HepG2 (cell line): Measurements from ENCODE around the gene TMEM80. TPM values are rescaled to one million over a fixed set of nuclear protein-coding genes. Genes with fewer than 3 reads are reported as not detected.
A peak's percentile ranks its signal among the peaks of the same experiment; 100 is the strongest.

Experiments
- ARID5B ChIP-seq: IDR thresholded peaks from 2 replicates; pipeline ENCODE4 v1.4.0; 2020; ENCODE audit warnings: mild to moderate bottlenecking, missing genetic modification reagents
- CEBPB ChIP-seq: IDR thresholded peaks from 2 replicates; pipeline ENCODE4 v1.6.1; 2011; ENCODE audit warnings: low read depth, low read length, improper control_type of control experiment, borderline replicate concordance
- FOXA1 ChIP-seq, 2 experiments: fragments of 450-650 bp in 1 of 2; sonication (generic) in 1 of 2; formaldehyde crosslinking in 1 of 2; IDR thresholded peaks; 2 replicates each; pipeline versions ENCODE4 v1.4.0 to v1.6.1; 2016 to 2020; ENCODE audit warnings: missing genetic modification reagents in 1 of 2
- HDAC1 ChIP-seq: sonication (generic); formaldehyde crosslinking; IDR thresholded peaks from 2 replicates; pipeline ENCODE4 v1.5.1; 2020; ENCODE audit warnings: mild to moderate bottlenecking, missing genetic modification reagents
- HIVEP1 ChIP-seq: sonication (generic); formaldehyde crosslinking; IDR thresholded peaks from 2 replicates; pipeline ENCODE4 v1.4.0; 2020; ENCODE audit warnings: mild to moderate bottlenecking, missing genetic modification reagents
- KAT8 ChIP-seq: IDR thresholded peaks from 2 replicates; pipeline ENCODE4 v1.6.1; 2016; ENCODE audit warnings: missing genetic modification reagents, missing compliant biosample characterization
- KLF11 ChIP-seq: IDR thresholded peaks from 2 replicates; pipeline ENCODE4 v1.6.1; 2016; ENCODE audit warnings: missing compliant biosample characterization
- MBD4 ChIP-seq: IDR thresholded peaks from 2 replicates; pipeline ENCODE4 v1.6.1; 2012; ENCODE audit warnings: low read length, inconsistent platforms, borderline replicate concordance
- MED13 ChIP-seq: sonication (generic); formaldehyde crosslinking; IDR thresholded peaks from 2 replicates; pipeline ENCODE4 v1.5.0; 2020; ENCODE audit warnings: missing genetic modification reagents
- MED8 ChIP-seq: sonication (generic); formaldehyde crosslinking; IDR thresholded peaks from 2 replicates; pipeline ENCODE4 v1.8.1; 2023; ENCODE audit warnings: mild to moderate bottlenecking, missing genetic modification reagents; ENCODE audit not compliant: insufficient replicate concordance
- MXD1 ChIP-seq: sonication (generic); formaldehyde crosslinking; IDR thresholded peaks from 2 replicates; pipeline ENCODE4 v1.4.0; 2020; ENCODE audit warnings: mild to moderate bottlenecking, missing genetic modification reagents
- PHF5A ChIP-seq: IDR thresholded peaks from one replicate; pipeline ENCODE4 v1.6.1; 2018; ENCODE audit warnings: low read depth, missing genetic modification reagents; ENCODE audit not compliant: unreplicated experiment
- RARA ChIP-seq: IDR thresholded peaks from 2 replicates; pipeline ENCODE4 v1.6.1; 2016; ENCODE audit warnings: missing genetic modification reagents, missing compliant biosample characterization
- SMC3 ChIP-seq: IDR thresholded peaks from 2 replicates; pipeline ENCODE4 v1.6.1; 2011; ENCODE audit warnings: low read length, improper control_type of control experiment
- SP1 ChIP-seq, 2 experiments: fragments of 450-650 bp in 1 of 2; sonication (generic) in 1 of 2; formaldehyde crosslinking in 1 of 2; IDR thresholded peaks; 2 replicates each; pipeline versions ENCODE4 v1.4.0 to v1.6.1; 2016 to 2020; ENCODE audit warnings: missing genetic modification reagents in 1 of 2
- ZBED4 ChIP-seq: sonication (generic); formaldehyde crosslinking; IDR thresholded peaks from 2 replicates; pipeline ENCODE4 v1.4.0; 2020; ENCODE audit warnings: missing genetic modification reagents, borderline replicate concordance
- ZEB1 ChIP-seq: IDR thresholded peaks from 2 replicates; pipeline ENCODE4 v1.6.1; 2012; ENCODE audit warnings: mild to moderate bottlenecking, low read depth, inconsistent platforms; ENCODE audit not compliant: insufficient replicate concordance
- ZFP41 ChIP-seq: sonication (generic); formaldehyde crosslinking; IDR thresholded peaks from 2 replicates; pipeline ENCODE4 v1.4.0; 2020; ENCODE audit warnings: mild to moderate bottlenecking, missing genetic modification reagents, borderline replicate concordance
- ZNF335 ChIP-seq: sonication (generic); formaldehyde crosslinking; IDR thresholded peaks from 2 replicates; pipeline ENCODE4 v1.4.0; 2020; ENCODE audit warnings: missing genetic modification reagents
- ZNF549 ChIP-seq: sonication (generic); formaldehyde crosslinking; IDR thresholded peaks from 2 replicates; pipeline ENCODE4 v1.5.0; 2020; ENCODE audit warnings: missing genetic modification reagents
- ZNF580 ChIP-seq: IDR thresholded peaks from 2 replicates; pipeline ENCODE4 v1.6.1; 2016; ENCODE audit warnings: low read depth, borderline replicate concordance
- polyA plus RNA-seq, 8 experiments: library from polyadenylated mRNA; depleted of rRNA in 3 of 8; stranded (reverse) in 7 of 8; unstranded in 1 of 8; fragments of >200 nt; fragmentation: Illumina TruSeq in 4 of 8; extraction: Trizol in 4 of 8; gene quantifications; 2 replicates each; pipeline versions ENCODE4 v1.2.1 to v1.2.3, GENCODE V29; 2011 to 2016; ENCODE audit warnings: low read depth in 4 of 8, missing spikeins in 1 of 8, mixed read lengths in 1 of 8; ENCODE audit not compliant: insufficient read depth in 1 of 8
- total RNA-seq, 5 experiments: library from RNA; depleted of rRNA; stranded (reverse); fragments of >200 nt; fragmentation: Illumina TruSeq; extraction: Trizol; gene quantifications; 2 replicates each; pipeline ENCODE4 v1.2.3, GENCODE V29; 2016; ENCODE audit warnings: low read depth in 1 of 5

TMEM80 gene
- total and polyA plus RNA-seq, 2 of the 13 experiments (the other 11 are each of a cell fraction or from before 2014, with no cell fraction given): 5.6 to 17.1 TPM

- TF ChIP-seq SP1 (IDR thresholded peaks at IDR 0.05): no peak
- TF ChIP-seq SP1 (CRISPR knock-in tag; IDR thresholded peaks at IDR 0.05): peak; percentile 72
- TF ChIP-seq HDAC1 (CRISPR knock-in tag): peak; percentile 47; the same call in 1 of the 2 replicates
- TF ChIP-seq MED8 (CRISPR knock-in tag): peak; percentile 52
- TF ChIP-seq ZBED4: no peak
- peak; percentile 50; the same call in 1 of the 2 replicates for TF ChIP-seq SMC3
- no peak for TF ChIP-seq MBD4
- TF ChIP-seq MED13 (CRISPR knock-in tag): no peak
- peak; percentile 52; the same call in 1 of the 2 replicates for TF ChIP-seq KAT8 (CRISPR knock-in tag)
- TF ChIP-seq ZNF580 (CRISPR knock-in tag): peak; percentile 47; the same call in 1 of the 2 replicates
- peak; percentile 22; the same call in 1 of the 2 replicates for TF ChIP-seq ZNF335 (CRISPR knock-in tag)
- peak; percentile 21; the same call in 1 of the 2 replicates for TF ChIP-seq ZFP41
- TF ChIP-seq ZEB1: no peak
- TF ChIP-seq FOXA1 (IDR thresholded peaks at IDR 0.05): no peak
- 0 out of 2 replicates have a peak, but pooled peaks have one; percentile 37 for TF ChIP-seq FOXA1 (CRISPR knock-in tag; IDR thresholded peaks at IDR 0.05)
- peak; percentile 56 for TF ChIP-seq PHF5A (CRISPR knock-in tag)
- no peak for TF ChIP-seq CEBPB
- TF ChIP-seq ARID5B: peak; percentile 51; the same call in 1 of the 2 replicates
- TF ChIP-seq MXD1: peak; percentile 51; the same call in 1 of the 2 replicates
- TF ChIP-seq RARA (CRISPR knock-in tag): no peak; the same call in 1 of the 2 replicates
- peak; percentile 80; the same call in 1 of the 2 replicates for TF ChIP-seq HIVEP1 (CRISPR knock-in tag)
- no peak for TF ChIP-seq ZNF549
- 0 out of 2 replicates have a peak, but pooled peaks have one; percentile 50 for TF ChIP-seq KLF11 (CRISPR knock-in tag)
Measured at GRCh38 chr11:727859-728748, 32.5 kb downstream of the TMEM80 start (continued).
